HepG2 (cell line): ENCODE results near the gene SLC36A3. TPM values are rescaled to one million over a fixed set of nuclear protein-coding genes. Genes with fewer than 3 reads are reported as not detected.

Experiments used
- ATAC-seq: fragments of 200-7000 bp; cut with Tn5 transposase; 3 replicates; pipeline ENCODE4 v1.9.1; 2020; ENCODE audit warnings: mild to moderate bottlenecking, moderate library complexity
- BruUV-seq: library from RNA; stranded (reverse); fragments of 400-500 nt; replicated peaks from 2 replicates; lab custom pipeline; 2021; lab: Mats Ljungman, UMichigan
- CTCF ChIA-PET: fragments of 300-600 bp; formaldehyde crosslinking; extraction: SDS; loops from one replicate; lab custom pipeline; 2021; ENCODE audit warnings: low total read pairs, inconsistent platforms, low intra/inter-chr PET ratio; lab: Yijun Ruan, JAX
- POLR2A ChIA-PET: fragments of 350-600 bp; sonication (Branson Sonifier 250); formaldehyde crosslinking; loops from one replicate; lab custom pipeline; 2020; ENCODE audit warnings: antibody characterized with exemption, inconsistent platforms; lab: Yijun Ruan, JAX
- DNase-seq: peaks from one replicate; pipeline ENCODE4 v3.0.0-alpha.2; 2015; ENCODE audit warnings: low spot score
- FAIRE-seq: peaks from 3 replicates; lab custom pipeline; 2011; peaks lifted over from hg19 to GRCh38; lab: Jason Lieb, UNC
- H2AFZ ChIP-seq: one replicate; pipeline ENCODE4 v1.6.1; 2011; ENCODE audit warnings: low read length, inconsistent platforms
- H3K27ac ChIP-seq: fragments of 300-600 bp; 3 replicates; pipeline ENCODE4 v1.8.0; 2011; ENCODE audit warnings: mixed run types, mild to moderate bottlenecking, mixed read lengths, low read length, inconsistent platforms; ENCODE audit not compliant: insufficient read depth; ENCODE audit errors: extremely low read length
- H3K27me3 ChIP-seq, 2 experiments: fragments of 200-600 bp in 1 of 2; 2 replicates in 1 of 2; 3 replicates in 1 of 2; pipeline versions ENCODE4 v1.6.0 to v1.8.0; 2011; ENCODE audit warnings: low read length in 2 of 2, mild to moderate bottlenecking in 2 of 2, moderate library complexity in 2 of 2, inconsistent platforms in 1 of 2; ENCODE audit not compliant: insufficient read depth in 2 of 2, control insufficient read depth in 1 of 2
- H3K36me3 ChIP-seq, 2 experiments: fragments of 200-600 bp in 1 of 2; replicated peaks in 1 of 2; 2 replicates in 1 of 2; 3 replicates in 1 of 2; pipeline versions ENCODE4 v1.5.1 to v1.8.0; 2011; ENCODE audit warnings: low read length in 2 of 2, inconsistent platforms in 1 of 2; ENCODE audit not compliant: insufficient read depth in 2 of 2, control insufficient read depth in 1 of 2
- H3K4me1 ChIP-seq: 2 replicates; pipeline ENCODE4 v1.5.1; 2012; ENCODE audit warnings: low read length, inconsistent platforms; ENCODE audit not compliant: insufficient read depth
- H3K4me2 ChIP-seq: 2 replicates; pipeline ENCODE4 v1.6.0; 2011; ENCODE audit warnings: low read depth, low read length, inconsistent platforms
- H3K4me3 ChIP-seq, 3 experiments: fragments of 200-600 bp in 1 of 3; sonication (generic), shearing (Covaris generic) in 1 of 3; replicated peaks in 1 of 3; 2 replicates each; pipeline ENCODE4 v1.5.1; 2011 to 2016; ENCODE audit warnings: low read length in 3 of 3, inconsistent platforms in 2 of 3, low read depth in 2 of 3, mild to moderate bottlenecking in 2 of 3, control low read depth in 1 of 3, mixed read lengths in 1 of 3; ENCODE audit not compliant: insufficient read depth in 1 of 3
- H3K79me2 ChIP-seq: one replicate; pipeline ENCODE4 v1.6.1; 2011; ENCODE audit warnings: low read length, inconsistent platforms; ENCODE audit not compliant: insufficient read depth
- H3K9ac ChIP-seq: 2 replicates; pipeline ENCODE4 v1.6.0; 2011; ENCODE audit warnings: mild to moderate bottlenecking, low read depth, low read length, inconsistent platforms; ENCODE audit not compliant: insufficient read depth
- H3K9me3 ChIP-seq: 2 replicates; pipeline ENCODE4 v1.5.1; 2012; ENCODE audit warnings: mild to moderate bottlenecking, low read length
- H4K20me1 ChIP-seq: 2 replicates; pipeline ENCODE4 v1.6.0; 2011; ENCODE audit warnings: inconsistent platforms, mild to moderate bottlenecking, low read length, moderate library complexity; ENCODE audit not compliant: insufficient read depth
- ATF3 ChIP-seq: sonication (generic); formaldehyde crosslinking; IDR thresholded peaks from 2 replicates; pipeline ENCODE4 v1.4.0; 2020; ENCODE audit warnings: missing genetic modification reagents
- E2F2 ChIP-seq: sonication (generic); formaldehyde crosslinking; IDR thresholded peaks from 2 replicates; pipeline ENCODE4 v1.4.0; 2020; ENCODE audit warnings: missing genetic modification reagents, borderline replicate concordance
- ELK4 ChIP-seq: sonication (generic); formaldehyde crosslinking; IDR thresholded peaks from 2 replicates; pipeline ENCODE4 v1.9.0; 2021; ENCODE audit warnings: missing genetic modification reagents, borderline replicate concordance
- FOXJ3 ChIP-seq: sonication (generic); formaldehyde crosslinking; IDR thresholded peaks from 2 replicates; pipeline ENCODE4 v1.4.0; 2020; ENCODE audit warnings: missing genetic modification reagents, mild to moderate bottlenecking, borderline replicate concordance
- GATAD1 ChIP-seq: IDR thresholded peaks from 2 replicates; pipeline ENCODE4 v1.6.1; 2016; ENCODE audit warnings: missing genetic modification reagents, missing compliant biosample characterization
- HOXA9 ChIP-seq: sonication (generic); formaldehyde crosslinking; IDR thresholded peaks from 2 replicates; pipeline ENCODE4 v1.8.1; 2022; ENCODE audit warnings: missing genetic modification reagents, mild to moderate bottlenecking, moderate library complexity, borderline replicate concordance
- TBX2 ChIP-seq: sonication (generic); formaldehyde crosslinking; IDR thresholded peaks from 2 replicates; pipeline ENCODE4 v1.5.0; 2020; ENCODE audit warnings: missing genetic modification reagents, mild to moderate bottlenecking, borderline replicate concordance
- ZNF24 ChIP-seq: fragments of 450-650 bp; IDR thresholded peaks from 2 replicates; pipeline ENCODE4 v1.6.1; 2017; ENCODE audit warnings: antibody characterized with exemption, mild to moderate bottlenecking
- ZNF674 ChIP-seq: sonication (generic); formaldehyde crosslinking; IDR thresholded peaks from 2 replicates; pipeline ENCODE4 v1.5.0; 2020; ENCODE audit warnings: low read depth, mild to moderate bottlenecking, missing genetic modification reagents
- WGBS: methylation state at CpG from one replicate; pipeline ENCODE4 v1.1.6; 2017; ENCODE audit warnings: low lambda C conversion rate; 5-methylcytosine and 5-hydroxymethylcytosine counted together
- in situ Hi-C: cut with HindIII; loops from 2 replicates; pipeline ENCODE4 v1.10.0; 2017; ENCODE audit warnings: low pct_unique_long_range_greater_than_20kb; ENCODE audit not compliant: extremely low pct_ligation_motif_present
- intact Hi-C: fragments of 100-400 bp; cut with micrococcal nuclease; formaldehyde crosslinking; loops from one replicate; pipeline ENCODE4 v1.10.0; 2022; ENCODE audit not compliant: unreplicated experiment
- polyA plus RNA-seq, 8 experiments: library from polyadenylated mRNA; depleted of rRNA in 3 of 8; stranded (reverse) in 7 of 8; unstranded in 1 of 8; fragments of >200 nt; fragmentation: Illumina TruSeq in 4 of 8; extraction: Trizol in 4 of 8; gene quantifications; 2 replicates each; pipeline versions ENCODE4 v1.2.1 to v1.2.3, GENCODE V29; 2011 to 2016; ENCODE audit warnings: low read depth in 4 of 8, missing spikeins in 1 of 8, mixed read lengths in 1 of 8; ENCODE audit not compliant: insufficient read depth in 1 of 8
- total RNA-seq, 5 experiments: library from RNA; depleted of rRNA; stranded (reverse); fragments of >200 nt; fragmentation: Illumina TruSeq; extraction: Trizol; gene quantifications; 2 replicates each; pipeline ENCODE4 v1.2.3, GENCODE V29; 2016; ENCODE audit warnings: low read depth in 1 of 5
- TF ChIP-seq, protein P1 (sequence below): sonication (generic); formaldehyde crosslinking; IDR thresholded peaks from 2 replicates; pipeline ENCODE4 v1.4.0; 2020; ENCODE audit warnings: missing genetic modification reagents, borderline replicate concordance

Gene SLC36A3
- total and polyA plus RNA-seq, 2 of the 13 experiments (the other 11 are each of a cell fraction or from before 2014, with no cell fraction given): not detected

DNA sequence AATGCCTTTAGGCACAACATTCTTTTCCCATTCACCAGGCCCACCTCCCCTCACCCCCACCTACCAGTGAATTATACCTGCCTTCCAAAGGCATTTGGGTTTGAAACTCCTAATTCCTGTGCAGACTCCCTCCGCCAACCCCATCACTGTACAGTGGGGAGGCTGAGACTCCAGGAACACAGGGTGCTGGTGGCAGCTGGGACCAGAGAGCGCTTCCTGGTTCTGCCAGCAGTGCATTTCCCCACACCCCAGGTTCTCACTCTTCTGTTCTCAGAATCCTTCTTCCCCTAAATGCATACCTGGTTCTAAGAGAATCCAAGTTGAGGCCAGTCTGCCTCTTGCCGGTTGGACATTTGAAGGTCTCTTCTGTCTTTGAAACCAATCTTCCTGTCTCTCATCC is 22.7 kb upstream of the SLC36A3 start:
- 47% methylated on average over 3 of the region's 3 CpGs for WGBS
- no TSS peak for BruUV-seq
- H2AFZ ChIP-seq: no peak overlapping the region
- no peaks in the 10 kb centered on the region for H3K36me3 ChIP-seq
- no peak for DNase-seq
- H3K27ac ChIP-seq: no peak overlapping the region
- no peak overlapping the region for H3K4me3 ChIP-seq
- ChIA-PET CTCF (no interaction called here), POLR2A (no interaction called here)
- H3K4me2 ChIP-seq: no peak overlapping the region
- TF ChIP-seq GATAD1 (CRISPR knock-in tag) (no peak), ZNF24 (no peak), ELK4 (CRISPR knock-in tag) (no peak)
- no peak overlapping the region for H3K9ac ChIP-seq
- in situ Hi-C loops: no loop called here
- no peak for FAIRE-seq
- ATAC-seq: no peak
- intact Hi-C loops: no loop called here
- no peaks in the 10 kb centered on the region for H3K9me3 ChIP-seq
- H3K79me2 ChIP-seq: no peaks in the 10 kb centered on the region
- H4K20me1 ChIP-seq: no peaks in the 10 kb centered on the region
- H3K4me1 ChIP-seq: no peaks in the 10 kb centered on the region
- H3K27me3 ChIP-seq: peaks cover 0 to 8% of the 10 kb centered on the region in 2 experiments; a peak in 1 of 5 replicates

- CTCF ChIA-PET: no interaction called here
- Histone ChIP-seq H4K20me1 (no peaks in the 10 kb centered on the region), H3K9ac (no peak overlapping the region), H3K27me3 (peaks cover 0 to 5% of the 10 kb centered on the region in 2 experiments; a peak in 1 of 5 replicates), H3K27ac (no peak overlapping the region), H3K4me3 (no peak overlapping the region), H3K4me1 (no peaks in the 10 kb centered on the region), H3K9me3 (no peaks in the 10 kb centered on the region), H3K79me2 (no peaks in the 10 kb centered on the region), H2AFZ (no peak overlapping the region), H3K4me2 (no peak overlapping the region), H3K36me3 (no peaks in the 10 kb centered on the region)
- in situ Hi-C loops: no loop called here
- WGBS: 0% methylated on average over 3 of the region's 4 CpGs
- no peak for ATAC-seq
- intact Hi-C loops: no loop called here
- no TSS peak for BruUV-seq
- POLR2A ChIA-PET: no interaction called here
- no peak for FAIRE-seq
- DNase-seq: no peak
- no peak for TF ChIP-seq ATF3 (CRISPR knock-in tag)
- TF ChIP-seq TBX2: no peak
- TF ChIP-seq E2F2 (CRISPR knock-in tag): no peak
- TF ChIP-seq HOXA9 (CRISPR knock-in tag): no peak
- TF ChIP-seq FOXJ3: no peak
- no peak for TF ChIP-seq ZNF674
- TF ChIP-seq, protein P1, sequence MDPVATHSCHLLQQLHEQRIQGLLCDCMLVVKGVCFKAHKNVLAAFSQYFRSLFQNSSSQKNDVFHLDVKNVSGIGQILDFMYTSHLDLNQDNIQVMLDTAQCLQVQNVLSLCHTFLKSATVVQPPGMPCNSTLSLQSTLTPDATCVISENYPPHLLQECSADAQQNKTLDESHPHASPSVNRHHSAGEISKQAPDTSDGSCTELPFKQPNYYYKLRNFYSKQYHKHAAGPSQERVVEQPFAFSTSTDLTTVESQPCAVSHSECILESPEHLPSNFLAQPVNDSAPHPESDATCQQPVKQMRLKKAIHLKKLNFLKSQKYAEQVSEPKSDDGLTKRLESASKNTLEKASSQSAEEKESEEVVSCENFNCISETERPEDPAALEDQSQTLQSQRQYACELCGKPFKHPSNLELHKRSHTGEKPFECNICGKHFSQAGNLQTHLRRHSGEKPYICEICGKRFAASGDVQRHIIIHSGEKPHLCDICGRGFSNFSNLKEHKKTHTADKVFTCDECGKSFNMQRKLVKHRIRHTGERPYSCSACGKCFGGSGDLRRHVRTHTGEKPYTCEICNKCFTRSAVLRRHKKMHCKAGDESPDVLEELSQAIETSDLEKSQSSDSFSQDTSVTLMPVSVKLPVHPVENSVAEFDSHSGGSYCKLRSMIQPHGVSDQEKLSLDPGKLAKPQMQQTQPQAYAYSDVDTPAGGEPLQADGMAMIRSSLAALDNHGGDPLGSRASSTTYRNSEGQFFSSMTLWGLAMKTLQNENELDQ (CRISPR knock-in tag): no peak
These were observed 16.9 kb upstream of the SLC36A3 start for GRCh38 chr5:151320481-151320880.
